KBM-7 (cell line): Measurements from ENCODE around the gene TTC3.
"Not testable (repeated sequence)": the region's sequence is repeated elsewhere in the genome, so short reads cannot be mapped to it uniquely, and the experiment has no call there.

Experiments used
- DNase-seq: peaks from one replicate; pipeline ENCODE4 v3.0.0-alpha.2; 2015
- in situ Hi-C: fragments of 300-500 bp; cut with MboI; formaldehyde crosslinking; loops from 2 replicates; pipeline ENCODE4 v1.14.3; 2020; ENCODE audit warnings: low sequenced_read_pairs, low pct_unique_long_range_greater_than_20kb, mixed read lengths

The TTC3 gene

GRCh38 chr21:37207441-37208009 lies 134.5 kb downstream of the TTC3 start:
- DNase-seq: no peak
- in situ Hi-C loops: no loop called here

- peak; percentile 90 for DNase-seq
- in situ Hi-C loops: no loop called here
These were observed 135.1 kb downstream of the TTC3 start for GRCh38 chr21:37208056-37208721.

GRCh38 chr21:37208741-37209225 lies 135.7 kb downstream of the TTC3 start:
- in situ Hi-C loops: no loop called here
- no peak for DNase-seq

GRCh38 chr21:37210130-37210529 lies 137.1 kb downstream of the TTC3 start:
- in situ Hi-C loops: no loop called here
- DNase-seq: peak; percentile 87

- DNase-seq: no peak
- in situ Hi-C loops: no loop called here
These were observed 137.7 kb downstream of the TTC3 start for GRCh38 chr21:37210799-37211198.

- DNase-seq: no peak
- in situ Hi-C loops: no loop called here
These were observed 141.9 kb downstream of the TTC3 start for GRCh38 chr21:37214952-37215351.

- in situ Hi-C loops: no loop called here
- peak; percentile 47 for DNase-seq
These were observed 146.8 kb downstream of the TTC3 start for GRCh38 chr21:37219761-37220432.

GRCh38 chr21:37220433-37220980 lies 147.5 kb downstream of the TTC3 start:
- DNase-seq: no peak

GRCh38 chr21:37220981-37221664 lies 148.1 kb downstream of the TTC3 start:
- in situ Hi-C loops: no loop called here
- DNase-seq: peak; percentile 96

More at GRCh38 chr21:37220433-37220980, 147.5 kb downstream of the TTC3 start:
- in situ Hi-C loops: no loop called here

- in situ Hi-C loops, DNase-seq: not testable (repeated sequence)
These were observed 149.2 kb downstream of the TTC3 start for GRCh38 chr21:37222248-37222647.

- in situ Hi-C loops: no loop called here
- DNase-seq: no peak
These were observed 150.8 kb downstream of the TTC3 start for GRCh38 chr21:37223804-37224345.

GRCh38 chr21:37224861-37225839 lies 152.1 kb downstream of the TTC3 start:
- in situ Hi-C loops: no loop called here
- DNase-seq: peak; percentile 85

- no peak for DNase-seq
- in situ Hi-C loops: no loop called here
These were observed 153.2 kb downstream of the TTC3 start for GRCh38 chr21:37226041-37226920.

GRCh38 chr21:37227071-37228002 lies 154.3 kb downstream of the TTC3 start:
- DNase-seq: no peak
- in situ Hi-C loops: no loop called here

- in situ Hi-C loops: no loop called here
- DNase-seq: no peak
These were observed 154.9 kb downstream of the TTC3 start for GRCh38 chr21:37228003-37228400.

- in situ Hi-C loops: no loop called here
- no peak for DNase-seq
These were observed 157.7 kb downstream of the TTC3 start for GRCh38 chr21:37230632-37231248.
